Neural cell (in vitro differentiated cells): ENCODE measurements around the gene LRRC3.

Experiments used
- EZH2 ChIP-seq: fragments of 200-600, 300-800 bp; shearing (Covaris generic), sonication (generic); IDR thresholded peaks from 2 replicates; pipeline ENCODE4 v1.6.1; 2014; ENCODE audit warnings: antibody characterized with exemption, low read length, borderline replicate concordance, mild to moderate bottlenecking; ENCODE audit not compliant: insufficient read depth, poor library complexity, severe bottlenecking
- MXI1 ChIP-seq: fragments of 450-650 bp; conservative IDR thresholded peaks from 2 replicates; pipeline ENCODE4 v1.6.1; 2014; ENCODE audit warnings: antibody characterized with exemption, mild to moderate bottlenecking; ENCODE audit not compliant: poor library complexity, severe bottlenecking
- POLR2AphosphoS5 ChIP-seq: IDR thresholded peaks from 2 replicates; pipeline ENCODE4 v1.6.1; 2012
- SMC3 ChIP-seq: fragments of 450-650 bp; conservative IDR thresholded peaks from 2 replicates; pipeline ENCODE4 v1.6.1; 2014; ENCODE audit warnings: antibody characterized with exemption, mild to moderate bottlenecking, moderate library complexity; ENCODE audit not compliant: poor library complexity
- TAF1 ChIP-seq: IDR thresholded peaks from 2 replicates; pipeline ENCODE4 v1.6.1; 2012; ENCODE audit warnings: low read depth
- TF ChIP-seq, protein P1 (sequence below): fragments of 450-650 bp; IDR thresholded peaks from 2 replicates; pipeline ENCODE4 v1.5.1; 2014; ENCODE audit warnings: antibody characterized with exemption, mild to moderate bottlenecking, moderate library complexity; ENCODE audit not compliant: poor library complexity, severe bottlenecking
- TF ChIP-seq, protein P2 (sequence below): IDR thresholded peaks from 2 replicates; pipeline ENCODE4 v1.6.1; 2012; ENCODE audit warnings: borderline replicate concordance

DNA sequence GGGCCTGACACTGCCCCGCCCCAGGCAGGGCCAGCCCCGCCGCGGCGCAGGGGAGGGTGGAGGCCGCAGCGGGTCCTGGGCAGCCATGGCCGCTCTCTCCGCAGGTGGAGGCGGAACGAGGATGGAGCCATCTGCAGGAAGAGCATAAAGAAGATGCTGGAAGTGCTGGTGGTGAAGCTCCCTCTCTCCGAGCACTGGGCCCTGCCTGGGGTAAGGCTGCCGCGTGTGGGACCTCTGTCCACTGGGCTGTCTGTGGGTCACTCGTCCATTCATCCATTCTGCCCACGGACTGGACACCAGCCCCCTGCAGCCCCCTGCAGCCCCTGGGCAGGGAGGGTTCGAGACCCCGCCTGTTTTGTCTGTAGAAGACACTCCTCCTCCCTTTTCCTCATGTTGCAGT lies 18.4 kb upstream of the LRRC3 start:
- TF ChIP-seq, protein P1, sequence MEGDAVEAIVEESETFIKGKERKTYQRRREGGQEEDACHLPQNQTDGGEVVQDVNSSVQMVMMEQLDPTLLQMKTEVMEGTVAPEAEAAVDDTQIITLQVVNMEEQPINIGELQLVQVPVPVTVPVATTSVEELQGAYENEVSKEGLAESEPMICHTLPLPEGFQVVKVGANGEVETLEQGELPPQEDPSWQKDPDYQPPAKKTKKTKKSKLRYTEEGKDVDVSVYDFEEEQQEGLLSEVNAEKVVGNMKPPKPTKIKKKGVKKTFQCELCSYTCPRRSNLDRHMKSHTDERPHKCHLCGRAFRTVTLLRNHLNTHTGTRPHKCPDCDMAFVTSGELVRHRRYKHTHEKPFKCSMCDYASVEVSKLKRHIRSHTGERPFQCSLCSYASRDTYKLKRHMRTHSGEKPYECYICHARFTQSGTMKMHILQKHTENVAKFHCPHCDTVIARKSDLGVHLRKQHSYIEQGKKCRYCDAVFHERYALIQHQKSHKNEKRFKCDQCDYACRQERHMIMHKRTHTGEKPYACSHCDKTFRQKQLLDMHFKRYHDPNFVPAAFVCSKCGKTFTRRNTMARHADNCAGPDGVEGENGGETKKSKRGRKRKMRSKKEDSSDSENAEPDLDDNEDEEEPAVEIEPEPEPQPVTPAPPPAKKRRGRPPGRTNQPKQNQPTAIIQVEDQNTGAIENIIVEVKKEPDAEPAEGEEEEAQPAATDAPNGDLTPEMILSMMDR, result no peak
- no peak for TF ChIP-seq POLR2AphosphoS5
- no peak for TF ChIP-seq MXI1
- TF ChIP-seq TAF1, result no peak
- TF ChIP-seq SMC3, result no peak
- TF ChIP-seq, protein P2, sequence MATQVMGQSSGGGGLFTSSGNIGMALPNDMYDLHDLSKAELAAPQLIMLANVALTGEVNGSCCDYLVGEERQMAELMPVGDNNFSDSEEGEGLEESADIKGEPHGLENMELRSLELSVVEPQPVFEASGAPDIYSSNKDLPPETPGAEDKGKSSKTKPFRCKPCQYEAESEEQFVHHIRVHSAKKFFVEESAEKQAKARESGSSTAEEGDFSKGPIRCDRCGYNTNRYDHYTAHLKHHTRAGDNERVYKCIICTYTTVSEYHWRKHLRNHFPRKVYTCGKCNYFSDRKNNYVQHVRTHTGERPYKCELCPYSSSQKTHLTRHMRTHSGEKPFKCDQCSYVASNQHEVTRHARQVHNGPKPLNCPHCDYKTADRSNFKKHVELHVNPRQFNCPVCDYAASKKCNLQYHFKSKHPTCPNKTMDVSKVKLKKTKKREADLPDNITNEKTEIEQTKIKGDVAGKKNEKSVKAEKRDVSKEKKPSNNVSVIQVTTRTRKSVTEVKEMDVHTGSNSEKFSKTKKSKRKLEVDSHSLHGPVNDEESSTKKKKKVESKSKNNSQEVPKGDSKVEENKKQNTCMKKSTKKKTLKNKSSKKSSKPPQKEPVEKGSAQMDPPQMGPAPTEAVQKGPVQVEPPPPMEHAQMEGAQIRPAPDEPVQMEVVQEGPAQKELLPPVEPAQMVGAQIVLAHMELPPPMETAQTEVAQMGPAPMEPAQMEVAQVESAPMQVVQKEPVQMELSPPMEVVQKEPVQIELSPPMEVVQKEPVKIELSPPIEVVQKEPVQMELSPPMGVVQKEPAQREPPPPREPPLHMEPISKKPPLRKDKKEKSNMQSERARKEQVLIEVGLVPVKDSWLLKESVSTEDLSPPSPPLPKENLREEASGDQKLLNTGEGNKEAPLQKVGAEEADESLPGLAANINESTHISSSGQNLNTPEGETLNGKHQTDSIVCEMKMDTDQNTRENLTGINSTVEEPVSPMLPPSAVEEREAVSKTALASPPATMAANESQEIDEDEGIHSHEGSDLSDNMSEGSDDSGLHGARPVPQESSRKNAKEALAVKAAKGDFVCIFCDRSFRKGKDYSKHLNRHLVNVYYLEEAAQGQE, result no peak
- TF ChIP-seq EZH2, result no peak
